Bronchial smooth muscle cell (primary cell): ENCODE measurements around the gene SEPTIN7. TPM values are rescaled to one million over a fixed set of nuclear protein-coding genes. Genes with fewer than 3 reads are reported as not detected.

Source experiments
- total RNA-seq: library from RNA; depleted of rRNA; stranded (reverse); fragments of >200 nt; gene quantifications from 2 replicates; pipeline ENCODE4 v1.2.1, GENCODE V29; 2014

SEPTIN7 gene
- total RNA-seq, result 181 and 349 TPM in 2 replicates

GRCh38 chr7:35800718-35801391 is at the start of gene SEPTIN7:
TSS of gene SEPTIN7 (plus strand) at chr7:35801057. CDS start at chr7:35801210, 153 bp downstream.

Other genes starting within 250 kb of the SEPTIN7 start
- 15.1 and 24.0 TPM in 2 replicates for gene HERPUD2, start 105.9 kb upstream of the SEPTIN7 start, total RNA-seq